ENCODE data around the gene DAZAP1. TPM values are rescaled to one million over a fixed set of nuclear protein-coding genes. Genes with fewer than 3 reads are reported as not detected.

The DAZAP1 gene
- total RNA-seq, 1 donor from 2014 or later, result 98.7 TPM

- TF ChIP-seq CTCF (IDR thresholded peaks at IDR 0.05), result no peak
- ATAC-seq (no peak), DNase-seq (no peak)
- H3K4me3 ChIP-seq, result no peak overlapping the region
- peaks cover 69% of the 10 kb centered on the region for H3K36me3 ChIP-seq
- H3K9me3 ChIP-seq, result no peaks in the 10 kb centered on the region
- no peaks in the 10 kb centered on the region for H3K27me3 ChIP-seq
- intact Hi-C loops (cut with DNase I), result no loop called here
- no peak overlapping the region for H3K27ac ChIP-seq
- peaks cover 29% of the 10 kb centered on the region for H3K4me1 ChIP-seq
Observed at GRCh38 chr19:1362387-1363257, 44.8 kb upstream of the DAZAP1 start.

- no peaks in the 10 kb centered on the region for H3K27me3 ChIP-seq
- no peak for TF ChIP-seq CTCF (IDR thresholded peaks at IDR 0.05)
- intact Hi-C loops (cut with DNase I), result no loop called here
- H3K4me3 ChIP-seq, result no peak overlapping the region
- H3K9me3 ChIP-seq, result no peaks in the 10 kb centered on the region
- H3K27ac ChIP-seq, result no peak overlapping the region
- peaks cover 65% of the 10 kb centered on the region for H3K36me3 ChIP-seq
- DNase-seq (no peak), ATAC-seq (peak; percentile 26)
- peaks cover 29% of the 10 kb centered on the region for H3K4me1 ChIP-seq
Observed at GRCh38 chr19:1363599-1363998, 43.8 kb upstream of the DAZAP1 start.

DNA sequence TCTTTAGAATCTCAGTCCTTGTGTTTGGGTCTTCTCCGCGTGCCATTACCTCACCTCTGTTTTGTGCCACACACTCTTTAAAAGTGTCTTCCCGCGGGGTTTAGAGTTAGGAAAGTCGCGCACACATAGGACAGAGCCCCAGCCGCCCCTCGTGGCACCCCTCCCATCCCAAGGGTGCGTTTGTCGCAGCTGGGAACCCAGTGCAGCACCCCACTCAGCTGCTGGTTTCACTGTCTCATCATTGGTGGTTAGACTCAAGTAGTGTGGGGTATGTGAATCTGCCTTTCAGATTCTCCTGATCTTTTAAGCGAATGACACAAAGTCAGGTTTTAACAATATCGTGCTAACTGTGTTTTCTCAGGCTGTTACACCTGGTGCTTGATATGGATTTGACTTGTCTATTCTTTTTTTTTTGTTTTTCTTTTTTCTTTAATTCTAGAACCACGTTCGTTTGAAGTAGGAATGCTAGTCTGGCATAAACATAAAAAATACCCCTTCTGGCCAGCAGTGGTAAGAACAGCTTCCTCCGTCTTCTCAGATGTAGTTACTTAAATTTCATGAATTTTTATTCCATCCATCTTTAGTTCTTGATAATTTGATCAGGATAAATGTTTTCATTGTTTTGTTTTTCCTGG lies 43.2 kb upstream of the DAZAP1 start:
- Histone ChIP-seq H3K27me3 (no peaks in the 10 kb centered on the region), H3K36me3 (peaks cover 63% of the 10 kb centered on the region), H3K27ac (no peak overlapping the region), H3K4me1 (peaks cover 29% of the 10 kb centered on the region), H3K4me3 (no peak overlapping the region), H3K9me3 (no peaks in the 10 kb centered on the region)
- TF ChIP-seq CTCF (IDR thresholded peaks at IDR 0.05), result peak; percentile 17
- ATAC-seq (no peak), DNase-seq (no peak)
- intact Hi-C loops (cut with DNase I), result no loop called here

DNA sequence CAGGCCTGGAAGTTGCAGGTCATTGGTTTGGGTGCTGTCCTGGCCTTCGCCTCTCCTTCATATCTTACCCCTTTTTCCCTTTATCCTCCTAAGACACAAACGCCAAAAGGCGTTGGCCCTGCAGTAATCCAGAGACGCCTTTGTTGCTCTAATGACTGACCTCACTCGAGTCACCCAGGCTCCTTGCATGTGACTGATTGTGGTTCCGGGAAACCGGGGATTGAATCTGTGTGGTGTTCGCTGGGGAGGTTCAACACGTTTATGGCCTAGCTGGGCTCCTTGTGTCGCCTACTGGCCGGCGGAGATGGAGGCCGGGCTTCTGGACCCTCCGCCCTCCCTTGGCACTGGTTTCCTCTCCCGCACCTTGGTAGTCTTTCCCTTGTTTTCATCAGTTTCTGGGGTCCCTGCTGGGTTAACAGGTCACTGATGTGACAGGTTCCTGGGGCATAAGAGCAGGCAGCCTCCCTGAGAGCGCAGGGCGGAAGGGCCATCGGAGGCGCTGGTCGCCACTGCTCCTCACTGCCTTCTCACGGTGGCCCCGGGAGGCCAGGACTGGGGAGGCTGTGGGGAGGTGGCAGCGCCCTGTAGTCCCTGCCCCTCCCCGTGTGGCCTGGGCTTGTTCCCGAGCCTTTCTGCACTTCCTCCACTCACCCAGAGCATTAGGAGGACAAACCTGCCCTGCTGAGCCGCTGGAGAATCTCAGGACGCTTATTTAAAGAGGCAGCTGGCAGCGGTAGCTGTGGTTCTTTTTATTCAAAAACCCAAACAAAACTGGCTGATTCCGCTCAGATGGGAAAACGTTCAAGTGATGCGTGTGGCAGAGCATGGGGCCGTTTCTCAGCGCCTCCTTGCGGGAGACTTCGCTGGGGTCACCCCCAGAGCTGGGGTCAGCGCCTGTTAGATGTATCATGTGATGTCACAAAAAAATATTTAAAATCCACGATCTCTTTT lies 41.8 kb upstream of the DAZAP1 start:
- Histone ChIP-seq H3K27ac (no peak overlapping the region), H3K27me3 (no peaks in the 10 kb centered on the region), H3K4me3 (no peak overlapping the region), H3K4me1 (peaks cover 26% of the 10 kb centered on the region), H3K36me3 (peaks cover 64% of the 10 kb centered on the region), H3K9me3 (no peaks in the 10 kb centered on the region)
- no peak for TF ChIP-seq CTCF (IDR thresholded peaks at IDR 0.05)
- ATAC-seq (no peak), DNase-seq (no peak)
- intact Hi-C loops (cut with DNase I), result no loop called here

DNA sequence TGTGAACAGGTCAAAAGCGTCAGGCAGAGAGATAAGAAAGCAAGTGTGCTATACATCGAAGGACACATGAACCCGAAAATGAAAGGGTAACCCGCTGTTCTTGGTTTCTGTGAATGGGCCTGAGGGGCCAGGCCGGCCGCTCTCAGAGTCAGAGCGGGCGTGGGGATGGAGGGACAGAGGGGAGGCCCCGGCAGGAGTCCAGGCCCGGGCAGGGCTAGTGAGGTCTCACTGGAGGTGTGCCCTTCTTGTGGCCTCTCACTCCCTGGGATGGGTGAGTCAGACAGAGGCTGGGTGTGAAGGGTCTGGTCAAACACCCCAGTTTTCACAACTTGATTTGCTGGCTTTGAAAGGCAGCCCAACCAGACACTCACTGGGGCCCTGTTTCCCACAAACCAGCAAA lies 41.1 kb upstream of the DAZAP1 start:
- ATAC-seq, result no peak
- Histone ChIP-seq H3K36me3 (peaks cover 64% of the 10 kb centered on the region), H3K27ac (no peak overlapping the region), H3K4me3 (no peak overlapping the region), H3K27me3 (no peaks in the 10 kb centered on the region), H3K4me1 (peaks cover 19% of the 10 kb centered on the region), H3K9me3 (no peaks in the 10 kb centered on the region)
- no peak for TF ChIP-seq CTCF (IDR thresholded peaks at IDR 0.05)
- no peak for DNase-seq
- intact Hi-C loops (cut with DNase I), result no loop called here

Data from upper lobe of right lung (tissue), 1 donor.